Heart left ventricle (tissue), 16 donors: ENCODE measurements around the gene GGN. TPM values are rescaled to one million over a fixed set of nuclear protein-coding genes. Genes with fewer than 3 reads are reported as not detected.
"Not testable (repeated sequence)": the region's sequence is repeated elsewhere in the genome, so short reads cannot be mapped to it uniquely, and the experiment has no call there.

ENCODE experiments used
- ATAC-seq, 4 donors: fragments of 200-7000 bp; cut with Tn5 transposase; one replicate each; pipeline ENCODE4 v1.9.1; 2020 to 2022; ENCODE audit warnings: moderate library complexity in 4 of 4, mild to moderate bottlenecking in 3 of 4, moderate number of reproducible peaks in 1 of 4
- DNase-seq, 5 donors: peaks; one replicate each; pipeline ENCODE4 v3.0.0-alpha.2; 2020
- H3K27ac ChIP-seq, 12 donors: fragments of 200-600 bp; sonication (generic) in 4 of 12; one replicate each; pipeline versions ENCODE4 v1.5.0 to v1.8.0; 2016 to 2022; ENCODE audit warnings: mild to moderate bottlenecking in 2 of 12
- H3K27me3 ChIP-seq, 9 donors: fragments of 200-600 bp; sonication (generic) in 2 of 9; one replicate each; pipeline versions ENCODE4 v1.5.1 to v1.8.0; 2016 to 2022; ENCODE audit warnings: mild to moderate bottlenecking in 3 of 9
- H3K36me3 ChIP-seq, 9 donors: fragments of 200-600 bp; sonication (generic) in 2 of 9; one replicate each; pipeline versions ENCODE4 v1.5.0 to v1.8.0; 2018 to 2022; ENCODE audit warnings: mild to moderate bottlenecking in 2 of 9
- H3K4me1 ChIP-seq, 12 donors: fragments of 200-600 bp; sonication (generic) in 4 of 12; one replicate each; pipeline versions ENCODE4 v1.5.0 to v1.8.0; 2016 to 2022; ENCODE audit warnings: mild to moderate bottlenecking in 3 of 12
- H3K4me3 ChIP-seq, 12 donors: fragments of 200-600 bp; sonication (generic) in 4 of 12; one replicate each; pipeline versions ENCODE4 v1.5.0 to v1.8.0; 2017 to 2022; ENCODE audit warnings: mild to moderate bottlenecking in 9 of 12, moderate library complexity in 4 of 12
- H3K9me3 ChIP-seq, 12 donors: fragments of 200-600 bp; sonication (generic) in 4 of 12; one replicate each; pipeline versions ENCODE4 v1.5.0 to v1.8.0; 2016 to 2022; ENCODE audit warnings: mild to moderate bottlenecking in 1 of 12
- CTCF ChIP-seq, 12 donors: fragments of 200-600 bp; sonication (generic) in 4 of 12; IDR thresholded peaks; one replicate each; pipeline versions ENCODE4 v1.5.0 to v1.8.0; 2018 to 2022; ENCODE audit warnings: antibody characterized with exemption in 12 of 12, mild to moderate bottlenecking in 5 of 12
- POLR2A ChIP-seq, 2 donors: fragments of 450-650 bp; IDR thresholded peaks; one replicate each; pipeline ENCODE4 v1.6.1; 2017; ENCODE audit warnings: antibody characterized with exemption in 2 of 2, mild to moderate bottlenecking in 2 of 2, moderate library complexity in 2 of 2
- WGBS, 4 donors: extraction: QIAGEN DNeasy Blood & Tissue Kit in 2 of 4; methylation state at CpG; one replicate each; pipeline versions ENCODE4 v1.1.5 to v1.1.7; 2013 to 2018; 5-methylcytosine and 5-hydroxymethylcytosine counted together
- intact Hi-C, 10 donors: fragments of 100-400 bp; cut with DNase I; formaldehyde crosslinking; loops; one replicate each; pipeline versions ENCODE4 v1.11.1 to v1.14.2; 2022
- polyA plus RNA-seq, 2 donors: library from polyadenylated mRNA; stranded (reverse); fragments of 200-250 nt; gene quantifications; one replicate each; pipeline ENCODE4 v1.2.3, GENCODE V29; 2013
- total RNA-seq, 9 donors: library from RNA; depleted of rRNA in 2 of 9; stranded (reverse); fragments of >200 nt in 2 of 9; fragmentation: NEBNext Ultra II Directional in 3 of 9; extraction: Animal tissue kit (Norgen Biotek cat#: 25700) in 3 of 9; gene quantifications; one replicate each; pipeline versions ENCODE4 v1.1.0 to v1.2.4, GENCODE V29; 2016 to 2023
- donor health status: ischemic (EF 13 %, LVEDD 7.1; RV severe dilation, severe dysfunction).
- donor health status: healthy with polysubstance abuse.
- donor health status: DM: no; HTN: yes; CAD: no.
- donor health status: DM: no; HTN: no; CAD: no.
- donor health status: ischemic (EF 25% LVEDD 6.9; RV normal size, moderate dysfunction).
- donor health status: ischemic (EF 25% LVEDD 5.7; RV mildly dilated, moderate dysfunction).
- donor health status: healthy.
- donor health status: DM: yes; HTN: yes; CAD: no.
- donor health status: ischemic (EF 35%, LVEDD 5.7; RV mildly dilated, moderate dysfunction).
- donor health status: nonischemic (EF 11% LVEDD 7.7; RV severe dilation, severe dysfunction).
- donor health status: DM: yes; HTN: yes; CAD: no.
- donor health status: PGD.
- donor health status: ischemic (EF 29% LVEDD 5.4; RV normal size, mild dysfunction).
- donor health status: nonischemic (EF 23%, LVEDD 6.1; RV moderate dilation, normal function).

Gene GGN
- total and polyA plus RNA-seq, 11 donors: 0.15 to 0.67 (median 0.31) TPM; not detected in 4

DNA sequence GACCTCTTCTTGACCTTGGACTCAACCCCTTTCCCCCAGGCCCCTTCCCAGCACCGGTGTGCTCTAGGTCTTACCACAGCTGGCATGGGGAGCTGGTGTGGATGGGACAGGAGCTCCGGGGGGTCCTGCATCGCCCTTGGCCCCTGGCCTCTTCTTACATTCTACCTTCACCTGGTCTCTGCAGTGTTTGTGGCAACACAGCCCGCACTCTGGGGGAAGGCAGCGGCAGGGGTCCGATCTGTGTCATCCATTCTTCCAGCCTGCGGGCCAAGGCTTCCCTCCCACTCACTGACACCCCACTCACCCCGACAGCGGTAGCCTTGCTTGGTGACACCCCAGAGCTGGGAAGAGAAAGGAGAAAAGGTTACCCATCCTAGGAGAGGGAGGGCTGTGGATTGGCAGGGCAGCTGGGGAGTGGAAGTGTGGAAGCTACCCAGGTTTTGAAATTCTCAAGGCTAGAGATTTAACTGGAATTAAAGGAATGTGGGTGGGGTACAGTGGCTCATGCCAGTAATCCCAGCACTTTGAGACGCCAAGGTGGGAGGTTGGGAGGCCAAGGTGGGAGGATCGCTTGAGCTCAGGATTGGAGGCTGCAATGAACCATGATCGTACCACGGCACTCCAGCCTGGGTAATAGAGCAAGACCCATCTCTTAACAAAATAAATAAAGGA is 23.3 kb upstream of the GGN start:
- intact Hi-C loops: loop anchor here in 1 of 10 donors (10.0 kb wide), 1 partner anchor 544 kb away; no protein-coding TSS in a partner anchor
- WGBS, 4 donors: 84 to 89% (median 87%) methylated on average over 13 of the region's 13 CpGs

GRCh38 chr19:38410407-38410806 is 22.6 kb upstream of the GGN start:
- H3K27ac ChIP-seq, H3K9me3 ChIP-seq, DNase-seq, H3K27me3 ChIP-seq, H3K4me3 ChIP-seq, ATAC-seq, H3K4me1 ChIP-seq: not testable (repeated sequence)
- H3K36me3 ChIP-seq: peaks cover 0 to 29% (median 17%) of the 10 kb centered on the region in 9 donors
- WGBS, 4 donors: 59 to 72% (median 69%) methylated on average over 6 of the region's 6 CpGs
- intact Hi-C loops: loop anchor here in 1 of 10 donors (10.0 kb wide), 1 partner anchor 544 kb away; no protein-coding TSS in a partner anchor

More for the DNA sequence above, 23.3 kb upstream of the GGN start:
- Histone ChIP-seq H3K27me3 (no peaks in the 10 kb centered on the region), H3K36me3 (peaks cover 0 to 25% (median 12%) of the 10 kb centered on the region in 9 donors), H3K4me3 (no peak overlapping the region), H3K27ac (no peak overlapping the region), H3K9me3 (no peaks in the 10 kb centered on the region), H3K4me1 (peaks cover 0 to 4% (median 0%) of the 10 kb centered on the region in 12 donors)
- ATAC-seq: peak in 1 of 4 donors; percentile 13
- TF ChIP-seq POLR2A (IDR thresholded peaks at IDR 0.05) (no peak), CTCF (IDR thresholded peaks at IDR 0.05) (no peak)
- DNase-seq: no peak

DNA sequence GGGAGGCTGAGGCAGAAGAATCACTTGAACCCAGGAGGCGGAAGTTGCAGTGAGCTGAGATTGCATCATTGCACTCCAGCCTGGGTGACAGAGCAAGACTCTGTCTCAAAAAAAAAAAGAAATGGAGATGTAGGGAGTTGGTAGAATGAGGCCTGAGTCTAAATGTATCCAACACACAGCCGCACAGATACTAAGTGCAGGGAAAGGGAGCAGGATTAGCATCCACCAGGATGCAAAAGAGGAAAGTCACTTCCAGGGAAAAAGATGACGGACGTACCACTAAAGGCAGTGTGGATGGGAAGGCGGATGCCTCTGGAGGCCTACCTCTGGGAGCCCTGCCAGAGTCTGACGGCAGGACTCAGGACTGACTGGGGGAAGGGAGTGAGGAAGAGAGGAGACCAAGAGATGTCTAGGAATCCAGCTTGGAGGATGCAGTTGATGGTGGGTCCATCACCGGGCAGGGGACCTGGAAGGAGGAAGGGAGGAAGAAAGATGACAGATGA is 21.8 kb upstream of the GGN start:
- ATAC-seq (peak; percentile 50 to 84 (median 76)), DNase-seq (peak in 2 of 5 donors; percentile 58 to 60)
- intact Hi-C loops: loop anchor here in 7 of 10 donors (5.0 to 10.0 kb wide), 6 partner anchors 105 to 545 kb away; partner anchors contain the start of genes MRPS12 (in 3 of the 7) and SARS2 (in 3 of the 7)
- Histone ChIP-seq H3K4me1 (peaks cover 0 to 4% (median 0%) of the 10 kb centered on the region in 12 donors), H3K9me3 (no peaks in the 10 kb centered on the region), H3K36me3 (peaks cover 0 to 36% (median 22%) of the 10 kb centered on the region in 9 donors), H3K4me3 (no peak overlapping the region), H3K27ac (no peak overlapping the region), H3K27me3 (no peaks in the 10 kb centered on the region)
- WGBS, 4 donors: 31 to 37% (median 32%) methylated on average over 7 of the region's 7 CpGs
- TF ChIP-seq POLR2A (IDR thresholded peaks at IDR 0.05) (no peak), CTCF (IDR thresholded peaks at IDR 0.05) (no peak)

- intact Hi-C loops: loop anchor here in 7 of 10 donors (5.0 to 10.0 kb wide), 5 partner anchors 110 to 530 kb away; partner anchors contain the start of genes MRPS12 (in 3 of the 7) and SARS2 (in 3 of the 7)
- DNase-seq (no peak), ATAC-seq (no peak)
- 94 to 97% (median 95%) methylated on average over 8 of the region's 8 CpGs for WGBS, 4 donors
- Histone ChIP-seq H3K36me3 (peaks cover 0 to 37% (median 22%) of the 10 kb centered on the region in 9 donors), H3K9me3 (no peaks in the 10 kb centered on the region), H3K4me3 (no peak overlapping the region), H3K27ac (no peak overlapping the region), H3K27me3 (peaks cover 0 to 17% (median 1%) of the 10 kb centered on the region in 9 donors), H3K4me1 (peaks cover 0 to 13% (median 7%) of the 10 kb centered on the region in 12 donors)
- TF ChIP-seq POLR2A (IDR thresholded peaks at IDR 0.05) (no peak), CTCF (IDR thresholded peaks at IDR 0.05) (no peak)
Measured at GRCh38 chr19:38405276-38405675, 17.4 kb upstream of the GGN start.
